Measurements from ENCODE around the gene RNF123. TPM values are rescaled to one million over a fixed set of nuclear protein-coding genes. Genes with fewer than 3 reads are reported as not detected.

The RNF123 gene
- total RNA-seq, 1 experiment from 2014 or later = 40.6 TPM

DNA sequence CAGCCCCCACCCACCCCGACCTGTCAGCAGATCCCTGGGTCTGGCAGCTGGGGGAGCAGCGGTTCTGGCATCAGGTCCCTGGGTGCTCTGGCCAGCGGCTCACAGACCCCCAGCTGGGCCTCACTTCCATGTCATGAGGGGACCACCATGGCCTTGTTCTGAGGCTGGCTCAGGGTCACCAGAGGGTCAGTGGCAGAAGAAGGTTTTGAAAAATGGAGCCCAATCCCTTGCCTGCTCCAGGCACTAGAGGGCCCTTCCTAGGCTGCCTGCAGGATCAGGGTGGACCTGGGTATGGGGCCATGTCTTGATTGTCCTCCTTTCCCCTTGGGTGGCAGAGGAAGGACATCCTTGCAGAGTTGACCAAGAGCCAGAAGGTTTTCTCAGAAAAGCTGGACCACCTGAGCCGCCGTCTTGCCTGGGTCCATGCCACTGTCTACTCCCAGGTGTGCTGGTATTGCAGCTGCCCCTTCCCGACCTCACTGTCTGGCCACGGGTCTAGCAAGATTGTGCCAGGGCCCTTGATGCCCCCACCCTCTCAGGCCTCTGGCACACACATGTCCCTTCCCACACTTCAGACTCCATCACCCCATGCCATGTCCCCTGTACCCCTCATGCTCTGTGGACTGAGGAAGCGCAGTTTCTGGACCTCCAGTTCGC is 17.2 kb downstream of the RNF123 start:
- no peak overlapping the region for H3K4me3 Mint-ChIP-seq

More for the DNA sequence above, 17.2 kb downstream of the RNF123 start:
- Histone ChIP-seq H3K4me1 (ENCODE audit: insufficient read depth, low read length) (no peaks in the 10 kb centered on the region), H3K79me2 (ENCODE audit: insufficient read depth, low read length) (no peaks in the 10 kb centered on the region), H2BK5ac (ENCODE audit: insufficient read length, low read length) (no peak overlapping the region), H2BK12ac (ENCODE audit: insufficient read length, low read depth, low read length) (no peak overlapping the region), H3K27ac (ENCODE audit: insufficient read length, low read depth, low read length) (no peak overlapping the region), H4K91ac (ENCODE audit: insufficient read length, low read depth, low read length) (no peak overlapping the region), H2BK20ac (ENCODE audit: low read depth, low read length, poor library complexity, severe bottlenecking) (no peak overlapping the region), H3T11ph (ENCODE audit: low read length) (no peak overlapping the region), H3K23ac (ENCODE audit: insufficient read length, low read depth, low read length) (no peak overlapping the region), H3K14ac (ENCODE audit: insufficient read depth, low read length) (no peak overlapping the region), H3K79me1 (ENCODE audit: insufficient read depth, low read depth, low read length, poor library complexity, severe bottlenecking) (no peaks in the 10 kb centered on the region), H2AFZ (ENCODE audit: low read length) (no peak overlapping the region), H3K18ac (ENCODE audit: insufficient read length, low read depth, low read length) (no peak overlapping the region), H3K27me3 (ENCODE audit: insufficient read depth, low read length) (no peaks in the 10 kb centered on the region), H3K56ac (ENCODE audit: insufficient read length, low read depth, low read length) (no peak overlapping the region), H4K20me1 (ENCODE audit: control insufficient read depth, insufficient read depth, insufficient read length) (no peaks in the 10 kb centered on the region), H4K8ac (replicated peaks; ENCODE audit: insufficient read length, low read depth, low read length) (no peak overlapping the region), H3K9ac (ENCODE audit: extremely low read depth, insufficient read length, low read length) (no peak overlapping the region), H4K5ac (ENCODE audit: insufficient read length, low read depth, low read length) (no peak overlapping the region), H3K4me2 (ENCODE audit: insufficient read depth, insufficient read length, low read length) (no peak overlapping the region), H3K23me2 (ENCODE audit: insufficient read length, low read depth, low read length, poor library complexity, severe bottlenecking) (no peaks in the 10 kb centered on the region), H3K9me3 (ENCODE audit: control insufficient read depth, low read depth, low read length) (no peaks in the 10 kb centered on the region), H2AK5ac (ENCODE audit: insufficient read length, low read length) (no peak overlapping the region), H2BK120ac (ENCODE audit: low read depth, low read length, poor library complexity, severe bottlenecking) (no peak overlapping the region), H3K4ac (ENCODE audit: low read depth, low read length) (no peak overlapping the region), H2BK15ac (ENCODE audit: low read depth, low read length) (no peak overlapping the region)
- Mint-ChIP-seq H3K27ac (no peak overlapping the region; a peak in 1 of 7 replicates), H3K4me1 (peaks cover 8% of the 10 kb centered on the region in 2 experiments), H3K27me3 (ENCODE audit: low read depth) (no peaks in the 10 kb centered on the region), H3K36me3 (ENCODE audit: insufficient read depth in 1 of 3, low read depth in 3 of 3) (peaks cover 4 to 20% (median 18%) of the 10 kb centered on the region in 3 experiments; a peak in 6 of 7 replicates), H3K9me3 (no peaks in the 10 kb centered on the region)
- no CpG with 5 or more reads among the region's 9 CpGs for WGBS (ENCODE audit: extremely low coverage, insufficient read length, low lambda C conversion rate)
- DNase-seq = no peak
- TF ChIP-seq, protein P1, sequence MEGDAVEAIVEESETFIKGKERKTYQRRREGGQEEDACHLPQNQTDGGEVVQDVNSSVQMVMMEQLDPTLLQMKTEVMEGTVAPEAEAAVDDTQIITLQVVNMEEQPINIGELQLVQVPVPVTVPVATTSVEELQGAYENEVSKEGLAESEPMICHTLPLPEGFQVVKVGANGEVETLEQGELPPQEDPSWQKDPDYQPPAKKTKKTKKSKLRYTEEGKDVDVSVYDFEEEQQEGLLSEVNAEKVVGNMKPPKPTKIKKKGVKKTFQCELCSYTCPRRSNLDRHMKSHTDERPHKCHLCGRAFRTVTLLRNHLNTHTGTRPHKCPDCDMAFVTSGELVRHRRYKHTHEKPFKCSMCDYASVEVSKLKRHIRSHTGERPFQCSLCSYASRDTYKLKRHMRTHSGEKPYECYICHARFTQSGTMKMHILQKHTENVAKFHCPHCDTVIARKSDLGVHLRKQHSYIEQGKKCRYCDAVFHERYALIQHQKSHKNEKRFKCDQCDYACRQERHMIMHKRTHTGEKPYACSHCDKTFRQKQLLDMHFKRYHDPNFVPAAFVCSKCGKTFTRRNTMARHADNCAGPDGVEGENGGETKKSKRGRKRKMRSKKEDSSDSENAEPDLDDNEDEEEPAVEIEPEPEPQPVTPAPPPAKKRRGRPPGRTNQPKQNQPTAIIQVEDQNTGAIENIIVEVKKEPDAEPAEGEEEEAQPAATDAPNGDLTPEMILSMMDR (conservative IDR thresholded peaks at IDR 0.05) = no peak

Measured in H9 (cell line).